C4-2B (cell line): ENCODE data around the gene NAA80.
"Not testable (repeated sequence)": the region's sequence is repeated elsewhere in the genome, so short reads cannot be mapped to it uniquely, and the experiment has no call there.

Experiments used
- H3K27ac ChIP-seq: fragments of 450-650 bp; 2 replicates; pipeline ENCODE4 v1.5.1; 2017
- CTCF ChIP-seq: fragments of 450-650 bp; conservative IDR thresholded peaks from 2 replicates; pipeline ENCODE4 v1.5.1; 2017; ENCODE audit warnings: mild to moderate bottlenecking
- ZFX ChIP-seq: fragments of 450-650 bp; IDR thresholded peaks from 2 replicates; pipeline ENCODE4 v1.6.1; 2017

NAA80 gene

GRCh38 chr3:50318615-50319014 lies 19.4 kb upstream of the NAA80 start:
- no peak overlapping the region for H3K27ac ChIP-seq
- no peak for TF ChIP-seq ZFX
- no peak for TF ChIP-seq CTCF

DNA sequence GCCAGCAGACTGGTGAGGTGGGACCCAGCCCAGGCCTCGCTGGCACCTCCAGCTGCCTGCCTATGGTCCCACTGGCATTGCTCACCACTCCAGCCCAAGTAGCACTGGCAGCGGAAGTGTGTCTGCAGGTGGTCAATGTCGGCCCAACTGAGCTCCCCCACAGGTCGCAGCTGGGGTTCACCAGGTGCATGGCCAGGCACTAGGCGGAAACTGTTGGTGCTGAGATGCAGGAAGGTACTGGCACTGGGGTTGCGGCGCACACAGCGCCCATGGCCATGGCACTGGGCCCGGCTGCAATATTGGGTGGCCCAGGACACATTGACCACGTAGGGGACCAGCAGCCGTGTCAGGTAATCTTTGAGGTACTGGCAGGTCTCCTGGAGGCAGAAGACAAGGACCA lies 19.0 kb upstream of the NAA80 start:
- H3K27ac ChIP-seq: no peak overlapping the region
- no peak for TF ChIP-seq ZFX
- TF ChIP-seq CTCF: no peak

GRCh38 chr3:50317300-50317699 lies 18.1 kb upstream of the NAA80 start:
- no peak for TF ChIP-seq ZFX
- TF ChIP-seq CTCF: no peak
- H3K27ac ChIP-seq: no peak overlapping the region

- TF ChIP-seq CTCF (no peak), ZFX (no peak)
- no peak overlapping the region for H3K27ac ChIP-seq
Measured at GRCh38 chr3:50316657-50317242, 17.5 kb upstream of the NAA80 start.

DNA sequence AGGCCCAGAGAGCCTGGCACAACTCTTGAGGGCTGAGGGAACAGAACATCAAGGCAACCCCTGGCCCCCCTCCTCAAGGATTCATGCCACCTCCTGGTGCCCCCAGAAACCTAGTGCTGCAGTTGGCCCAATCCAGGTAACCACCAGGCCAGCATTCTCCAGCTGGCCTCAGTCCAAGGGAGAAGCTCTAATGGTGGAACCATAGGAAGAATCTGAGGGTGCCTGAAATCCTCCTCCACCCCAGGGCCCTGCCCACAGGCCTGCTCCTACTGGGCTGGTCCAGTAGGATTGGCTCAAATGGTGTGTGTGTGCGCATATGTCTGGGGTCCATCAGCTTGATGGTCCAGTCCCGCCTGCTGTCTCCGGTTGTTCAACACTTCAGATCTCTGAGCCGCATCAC lies 15.6 kb upstream of the NAA80 start:
- TF ChIP-seq ZFX (no peak), CTCF (no peak)
- H3K27ac ChIP-seq: no peak overlapping the region

DNA sequence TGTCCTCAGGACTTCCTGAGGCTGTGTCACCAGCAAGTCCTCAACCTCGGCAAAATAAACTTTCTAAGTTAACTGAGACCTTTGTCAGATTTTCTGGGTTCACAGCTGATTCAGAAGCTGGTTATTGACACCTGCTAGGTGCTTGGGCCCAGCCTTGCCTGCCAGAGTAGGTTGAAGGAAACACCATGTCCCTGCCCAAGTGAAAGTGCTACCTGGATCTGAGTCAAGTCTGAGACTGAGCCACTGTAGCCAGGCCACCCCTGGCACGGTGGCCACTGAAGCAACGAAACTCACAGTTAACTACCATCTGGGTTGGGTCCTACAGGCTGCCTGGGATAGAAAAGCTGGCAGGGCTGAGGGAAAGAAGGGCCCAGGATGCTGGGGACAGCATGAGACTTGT lies 15.1 kb upstream of the NAA80 start:
- H3K27ac ChIP-seq: peak overlapping the region; percentile 1; the same call in 1 of the 2 replicates
- TF ChIP-seq CTCF: no peak
- no peak for TF ChIP-seq ZFX

DNA sequence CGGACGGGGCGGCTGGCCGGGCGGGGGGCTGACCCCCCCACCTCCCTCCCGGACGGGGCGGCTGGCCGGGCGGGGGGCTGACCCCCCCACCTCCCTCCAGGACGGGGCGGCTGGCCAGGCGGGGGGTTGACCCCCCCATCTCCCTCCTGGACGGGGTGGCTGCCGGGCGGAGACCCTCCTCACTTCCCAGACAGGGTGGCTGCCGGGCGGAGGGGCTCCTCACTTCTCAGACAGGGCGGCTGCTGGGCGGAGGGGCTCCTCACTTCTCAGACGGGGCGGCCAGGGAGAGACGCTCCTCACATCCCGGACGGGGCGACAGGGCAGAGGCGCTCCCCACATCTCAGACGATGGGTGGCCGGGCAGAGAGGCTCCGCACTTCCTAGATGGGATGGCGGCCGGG lies 12.8 kb upstream of the NAA80 start:
- H3K27ac ChIP-seq: not testable (repeated sequence)

DNA sequence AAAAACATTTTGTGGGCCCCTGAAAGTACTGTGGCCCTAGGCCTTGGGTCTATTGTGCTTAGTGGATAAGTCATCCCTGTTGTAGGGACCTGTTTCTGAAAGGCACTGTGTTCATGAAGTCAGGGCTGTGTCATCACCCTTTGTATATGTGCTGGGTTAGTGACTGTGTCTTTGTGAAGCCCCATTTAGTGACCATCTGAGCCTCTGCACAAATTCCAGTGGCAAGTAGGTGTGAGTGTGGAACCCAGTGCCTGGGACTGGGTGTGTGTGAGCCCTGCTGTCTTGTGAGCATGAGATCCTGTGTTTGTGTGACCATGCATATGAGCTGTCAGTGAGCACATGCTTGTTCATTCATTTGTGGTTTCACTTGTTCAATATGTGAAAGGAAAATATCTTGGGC lies 5.4 kb upstream of the NAA80 start:
- no peak for TF ChIP-seq ZFX
- H3K27ac ChIP-seq: no peak overlapping the region
